Erythroblast (primary cell): ENCODE data around the gene ATG10.

ENCODE experiments used
- DNase-seq, 2 experiments: peaks; one replicate each; lab custom pipeline; 2025; lab: John Stamatoyannopoulos, UW
- GATA1 ChIP-seq: IDR thresholded peaks from 2 replicates; pipeline ENCODE4 v1.6.1; 2011; ENCODE audit warnings: low read depth, mild to moderate bottlenecking, control low read depth, low read length, moderate library complexity
- POLR2A ChIP-seq: IDR thresholded peaks from 2 replicates; pipeline ENCODE4 v1.6.1; 2011; ENCODE audit warnings: mild to moderate bottlenecking, low read length

ATG10 gene

DNA sequence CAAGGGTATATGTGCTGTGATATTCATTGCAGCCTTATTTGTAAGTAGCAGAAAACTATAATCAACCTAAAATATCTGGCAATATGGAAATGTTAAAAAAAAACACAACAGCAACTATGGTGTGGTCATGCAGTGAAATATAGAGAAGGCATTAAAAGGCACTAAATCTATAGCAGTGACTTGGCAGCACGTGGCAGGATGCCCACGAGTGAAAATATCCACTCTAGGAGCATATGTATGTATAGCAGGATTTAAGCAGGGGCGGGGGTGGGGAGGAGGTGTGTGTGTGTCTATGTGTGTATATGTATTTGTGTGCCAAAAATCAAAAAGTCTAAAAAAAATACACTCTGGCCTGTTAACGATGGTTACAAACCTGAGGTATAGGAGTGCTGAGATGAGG is 190.8 kb downstream of the ATG10 start:
- DNase-seq, result no peak
- TF ChIP-seq POLR2A, result no peak
- no peak for TF ChIP-seq GATA1

DNA sequence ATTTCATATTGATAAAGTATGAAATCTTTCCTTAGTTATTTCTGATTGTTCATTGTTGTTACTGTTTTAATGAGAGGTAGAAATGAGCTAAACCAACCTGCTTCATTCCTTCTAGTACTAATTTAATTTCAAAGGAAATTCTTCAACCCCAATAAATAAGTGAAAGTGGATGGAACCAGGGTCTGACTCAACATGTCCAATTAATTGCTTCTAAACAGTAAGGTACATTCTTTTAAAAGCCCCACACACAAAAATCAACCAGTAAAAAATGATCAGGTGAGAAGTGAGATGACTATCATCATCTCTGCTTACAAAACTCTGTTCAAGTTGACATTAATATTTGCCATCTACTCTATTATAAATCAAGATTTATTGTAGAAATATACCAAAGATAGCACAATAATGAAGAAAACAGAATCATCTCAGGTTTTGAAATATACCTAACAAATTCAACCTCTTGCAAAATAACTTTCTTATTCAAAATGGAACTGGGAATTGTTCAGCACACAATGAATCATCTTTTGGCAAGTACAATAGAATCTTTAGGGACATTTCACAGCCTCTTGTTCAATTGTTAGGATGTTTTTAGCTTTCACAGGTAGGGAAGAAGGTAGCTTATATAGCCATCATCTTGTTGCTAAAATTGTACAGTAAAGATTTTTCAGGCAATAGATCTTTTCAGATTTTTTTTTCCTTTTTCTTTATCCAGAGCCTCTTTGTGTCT is 191.8 kb downstream of the ATG10 start:
- TF ChIP-seq POLR2A, result no peak
- TF ChIP-seq GATA1, result no peak
- DNase-seq, result no peak

GRCh38 chr5:82164176-82164976 is 192.6 kb downstream of the ATG10 start:
- no peak for DNase-seq
- TF ChIP-seq POLR2A, result no peak
- TF ChIP-seq GATA1, result no peak

DNA sequence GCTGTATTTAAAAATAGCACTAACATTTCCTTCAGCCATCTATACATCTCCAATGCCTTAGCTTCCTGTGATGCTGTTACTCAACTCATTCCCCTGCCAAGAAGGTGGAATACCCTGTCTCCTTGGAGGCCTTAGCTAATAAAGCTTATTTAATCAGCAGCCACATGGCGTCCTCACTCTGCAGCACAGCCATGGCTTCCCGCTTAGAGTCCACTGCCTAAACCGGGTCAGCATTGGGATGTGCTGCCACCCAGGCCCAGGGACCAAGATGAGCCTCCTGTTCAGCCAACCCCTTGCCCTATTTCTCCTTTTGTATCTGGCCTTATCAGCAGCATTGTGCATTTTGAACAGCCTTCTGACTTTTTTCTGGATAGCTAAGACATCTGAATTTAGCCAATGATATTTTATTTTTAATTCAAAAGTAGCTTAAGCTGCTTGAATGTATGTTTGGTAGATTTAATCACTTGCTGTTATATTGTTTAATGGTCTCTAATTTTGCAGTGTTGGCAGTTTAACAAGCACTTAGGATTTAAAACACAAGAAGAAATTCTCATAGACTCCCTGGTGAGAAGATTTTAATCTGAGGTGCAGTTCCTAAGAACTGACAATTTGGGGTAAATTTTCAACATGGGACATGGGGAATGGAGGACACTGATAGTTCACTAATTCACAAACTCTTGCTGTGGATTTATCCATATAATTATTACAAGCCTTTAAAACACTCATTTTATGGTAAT is 193.3 kb downstream of the ATG10 start:
- TF ChIP-seq POLR2A, result no peak
- no peak for TF ChIP-seq GATA1
- DNase-seq, result no peak

- DNase-seq, result peak; percentile 70 to 73
- no peak for TF ChIP-seq POLR2A
- TF ChIP-seq GATA1, result no peak
Observed at GRCh38 chr5:82165740-82166530, 194.1 kb downstream of the ATG10 start.

DNA sequence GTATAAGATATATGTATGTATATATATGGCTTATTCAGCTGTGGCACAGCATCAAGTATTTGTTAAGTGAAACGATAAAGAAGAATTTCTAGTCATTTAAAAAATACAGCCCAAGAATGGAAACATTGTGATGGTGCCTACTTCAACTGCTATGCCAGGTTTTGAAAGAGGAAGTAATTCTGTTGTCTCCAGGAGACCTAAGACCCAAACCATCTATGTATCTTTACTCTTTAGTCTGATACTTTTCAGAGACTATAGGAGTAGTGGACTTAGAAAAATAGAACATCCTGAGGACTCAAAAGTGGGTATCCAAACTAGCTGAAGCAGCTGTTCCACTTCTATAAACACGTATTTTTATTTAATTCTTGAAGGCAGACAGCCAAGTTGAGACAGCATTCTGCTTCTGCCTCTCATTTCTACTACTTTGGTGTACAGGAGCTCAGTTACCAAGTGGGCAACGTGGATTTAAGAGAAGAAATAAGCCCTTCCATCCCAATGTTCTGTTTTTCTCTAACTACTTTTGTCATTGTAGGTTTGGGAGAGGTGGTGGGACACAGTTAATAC is 195.6 kb downstream of the ATG10 start:
- no peak for DNase-seq
- TF ChIP-seq GATA1 (no peak), POLR2A (no peak)

GRCh38 chr5:82168294-82168693 is 196.5 kb downstream of the ATG10 start:
- no peak for TF ChIP-seq GATA1
- no peak for TF ChIP-seq POLR2A
- no peak for DNase-seq

DNA sequence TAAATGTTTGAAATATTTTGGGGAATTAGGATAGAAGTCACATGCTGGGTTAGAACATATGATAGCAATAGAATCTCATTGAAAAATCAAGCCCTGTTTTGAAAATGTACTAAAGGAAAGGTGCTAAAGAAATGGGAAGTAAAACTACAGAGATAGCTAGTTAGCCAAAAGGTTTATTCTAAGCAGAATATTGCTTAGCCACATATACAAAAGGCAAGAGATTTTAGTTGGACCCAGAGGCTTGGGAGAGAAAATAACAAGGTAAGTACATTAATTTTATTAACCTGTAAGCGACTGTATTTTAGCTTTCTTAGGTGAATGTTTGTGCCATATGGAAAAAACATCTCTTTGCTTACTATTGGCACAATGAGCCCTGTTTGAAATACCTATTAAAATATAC is 198.1 kb downstream of the ATG10 start:
- TF ChIP-seq GATA1, result no peak
- TF ChIP-seq POLR2A, result no peak
- no peak for DNase-seq

- TF ChIP-seq POLR2A, result no peak
- no peak for TF ChIP-seq GATA1
Observed at GRCh38 chr5:82174128-82174918, 202.5 kb downstream of the ATG10 start.

GRCh38 chr5:82174919-82175219 is 203.0 kb downstream of the ATG10 start:
- TF ChIP-seq POLR2A (no peak), GATA1 (no peak)

More at GRCh38 chr5:82174128-82174918, 202.5 kb downstream of the ATG10 start:
- peak; percentile 74 to 82 for DNase-seq

DNA sequence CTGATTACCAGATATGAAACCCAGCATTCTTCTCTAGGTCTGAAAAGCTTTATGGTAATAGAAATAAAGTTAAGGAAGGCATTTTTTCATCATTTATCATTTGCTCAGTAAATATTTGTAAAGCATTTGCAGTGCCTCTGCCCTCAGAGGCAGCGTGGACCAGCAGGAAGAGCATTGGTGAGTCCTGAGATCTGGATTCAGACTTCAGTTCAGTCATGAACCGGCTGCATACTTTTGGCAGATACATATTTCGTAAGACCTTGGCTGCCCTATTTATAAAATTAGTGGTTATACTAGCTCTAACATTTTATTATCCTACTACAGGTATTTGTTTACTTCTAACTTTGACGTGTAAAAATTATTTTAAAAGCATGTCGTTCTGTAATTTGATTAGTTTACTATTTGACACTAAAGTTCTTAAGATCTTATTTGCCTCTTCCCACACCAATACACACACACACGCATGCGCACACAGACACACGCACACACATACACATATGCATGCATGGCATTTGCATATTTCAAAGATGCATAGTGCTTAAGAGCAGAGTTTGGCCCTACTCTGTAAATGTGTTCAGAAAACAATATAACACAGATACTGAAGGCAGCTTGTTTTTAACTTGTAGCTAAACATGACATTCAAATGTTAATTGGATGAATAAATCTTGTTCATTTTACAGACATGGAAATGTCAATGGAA is 204.4 kb downstream of the ATG10 start:
- DNase-seq, result no peak
- no peak for TF ChIP-seq GATA1
- no peak for TF ChIP-seq POLR2A

More at GRCh38 chr5:82174919-82175219, 203.0 kb downstream of the ATG10 start:
- DNase-seq, result no peak

DNA sequence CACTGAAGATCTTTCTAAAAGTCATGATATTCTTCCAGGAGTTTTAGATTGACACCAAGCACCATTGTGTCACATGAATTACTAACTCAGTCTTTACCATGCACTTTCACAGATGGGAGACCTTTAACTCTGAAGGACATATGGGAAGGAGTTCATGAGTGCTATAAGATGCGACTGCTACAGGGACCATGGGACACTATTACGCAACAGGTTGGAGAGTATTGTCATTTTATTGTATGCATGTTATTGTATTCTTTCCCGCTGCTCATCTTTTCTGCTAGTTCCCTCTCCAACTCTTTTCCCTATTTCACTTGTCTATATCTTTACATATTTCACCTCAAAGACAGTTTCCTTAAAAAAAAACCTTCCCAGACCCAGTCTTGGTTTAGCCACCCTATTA is 206.6 kb downstream of the ATG10 start:
- DNase-seq, result no peak
- TF ChIP-seq GATA1 (no peak), POLR2A (no peak)

GRCh38 chr5:82182662-82183061 is 210.8 kb downstream of the ATG10 start:
- DNase-seq, result no peak
- TF ChIP-seq GATA1 (no peak), POLR2A (no peak)
